ENCODE data around the gene BNC2.

The BNC2 gene

DNA sequence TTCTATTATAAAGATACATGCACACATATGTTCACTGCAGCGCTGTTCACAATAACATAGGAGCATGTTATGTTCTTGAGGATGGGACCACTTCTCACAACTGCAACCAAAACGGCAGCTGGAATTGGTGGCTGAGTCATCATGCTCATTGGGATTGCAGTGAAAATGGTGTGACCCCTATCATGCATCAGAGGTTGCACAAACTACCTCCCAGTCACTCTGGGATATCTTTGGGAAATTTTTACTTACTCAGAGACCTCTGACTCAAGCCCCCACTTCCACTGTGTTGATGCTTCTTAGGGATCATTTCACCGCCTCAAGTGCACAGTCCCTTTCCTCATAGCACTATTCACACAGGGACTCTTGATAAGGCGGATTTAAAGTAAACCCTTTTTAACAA, 474.1 kb downstream of the BNC2 start:
- no peak for DNase-seq

DNA sequence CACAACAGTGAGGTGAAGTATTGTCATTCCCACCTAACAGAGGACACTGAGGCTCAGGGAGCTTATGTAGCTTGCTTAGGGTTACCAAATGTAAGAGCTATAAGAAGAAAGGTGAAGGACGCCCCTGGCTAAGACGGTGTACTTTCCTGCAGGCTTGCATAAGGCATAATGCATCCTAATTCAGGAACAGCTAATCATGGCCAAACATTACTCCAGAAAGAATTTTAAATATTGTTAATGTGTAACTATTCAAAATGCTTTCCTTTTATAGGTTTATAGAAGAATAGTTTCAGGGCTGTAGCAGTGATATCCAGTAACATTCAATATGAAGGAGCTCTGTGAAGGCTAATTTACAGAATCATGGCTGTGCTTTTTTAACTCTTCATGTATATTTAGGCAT, 479.1 kb downstream of the BNC2 start:
- DNase-seq, result no peak

DNA sequence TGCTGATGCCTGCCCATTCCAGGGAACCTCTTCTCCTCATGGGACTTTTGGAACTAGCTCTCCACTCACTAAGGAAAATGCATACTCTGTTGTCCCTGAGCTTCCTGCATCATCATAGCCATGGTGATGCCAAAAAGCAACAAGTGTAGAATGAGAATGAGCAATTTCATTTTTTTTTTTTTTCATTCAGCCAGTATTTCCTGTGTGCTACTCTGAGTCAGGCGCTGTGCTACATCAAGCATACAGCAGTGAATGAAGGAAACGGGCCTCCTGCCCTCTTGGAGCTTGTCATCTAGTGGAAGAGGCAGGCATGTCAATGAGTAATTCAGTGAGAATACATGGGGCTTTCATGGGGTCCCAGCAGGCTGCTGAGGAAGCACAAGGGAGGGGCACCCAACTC, 483.1 kb downstream of the BNC2 start:
- DNase-seq, result no peak

DNA sequence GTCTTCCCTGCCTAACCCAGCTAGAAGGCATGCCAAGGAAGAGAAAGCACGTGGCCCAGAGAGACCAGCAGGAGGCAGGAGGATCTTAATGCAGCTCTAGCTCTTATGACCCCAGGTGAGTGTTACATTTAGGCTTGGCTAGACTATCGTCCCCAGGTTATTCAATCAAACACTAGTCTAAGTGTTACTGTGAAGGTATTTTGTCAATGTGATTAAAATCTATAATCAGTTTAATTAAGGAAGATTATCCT, 483.7 kb downstream of the BNC2 start:
- no peak for DNase-seq

DNA sequence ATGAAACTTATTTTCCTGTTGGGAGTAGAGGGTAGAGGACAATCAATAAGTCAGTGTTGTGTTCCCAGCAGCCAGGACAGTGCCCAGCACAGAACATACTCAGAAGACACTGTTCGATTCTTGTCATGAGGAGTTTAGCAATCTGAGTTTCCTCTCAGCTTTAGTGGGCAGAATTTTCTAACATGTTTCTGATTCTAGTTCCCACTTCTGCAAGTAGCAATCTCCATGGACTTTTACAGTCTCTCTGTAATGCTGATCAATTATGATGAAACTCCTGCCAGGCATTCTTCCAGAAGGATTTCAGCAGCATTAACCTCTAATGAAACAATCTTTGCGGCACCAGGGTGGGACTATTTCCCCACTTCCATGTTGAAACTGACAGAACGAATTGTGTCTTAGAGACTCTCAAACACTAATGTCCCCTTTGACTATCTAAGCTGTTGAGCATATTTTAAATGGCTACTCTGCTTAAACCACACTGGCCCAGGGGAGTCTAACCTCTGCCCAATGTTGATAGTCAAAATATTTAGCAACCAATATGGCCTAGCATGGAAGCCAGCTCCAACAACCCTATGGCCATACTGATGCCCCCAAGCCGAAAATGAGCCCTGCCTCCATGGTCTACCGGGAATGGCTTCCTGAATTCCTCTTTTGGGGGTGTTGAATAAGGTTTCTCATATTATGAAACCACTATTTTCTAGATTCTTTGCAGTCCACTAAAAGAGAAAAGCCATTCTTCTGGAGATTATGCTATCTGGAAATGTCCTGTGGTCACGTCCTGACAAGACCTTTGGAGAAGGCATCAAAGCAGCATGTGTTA, 484.3 kb downstream of the BNC2 start:
- DNase-seq, result no peak

DNA sequence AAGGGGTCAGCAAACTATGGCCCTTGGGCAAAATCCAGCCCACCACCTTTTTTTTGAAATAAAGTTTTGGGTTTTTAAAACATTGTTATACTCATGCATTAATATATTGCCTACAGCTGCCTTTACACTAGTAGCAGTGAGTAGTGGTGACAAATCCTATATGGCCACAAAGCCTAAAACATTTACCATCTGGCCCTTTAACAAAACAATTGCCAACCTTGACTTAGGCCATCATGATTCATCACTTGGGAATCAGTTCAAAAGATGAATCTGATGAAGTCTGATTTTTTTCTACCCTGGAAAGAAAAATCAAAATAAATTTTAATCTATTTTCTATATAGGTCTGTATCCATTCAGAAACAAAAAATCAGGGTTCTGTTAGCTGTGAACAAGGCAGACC, 484.9 kb downstream of the BNC2 start:
- no peak for DNase-seq

DNA sequence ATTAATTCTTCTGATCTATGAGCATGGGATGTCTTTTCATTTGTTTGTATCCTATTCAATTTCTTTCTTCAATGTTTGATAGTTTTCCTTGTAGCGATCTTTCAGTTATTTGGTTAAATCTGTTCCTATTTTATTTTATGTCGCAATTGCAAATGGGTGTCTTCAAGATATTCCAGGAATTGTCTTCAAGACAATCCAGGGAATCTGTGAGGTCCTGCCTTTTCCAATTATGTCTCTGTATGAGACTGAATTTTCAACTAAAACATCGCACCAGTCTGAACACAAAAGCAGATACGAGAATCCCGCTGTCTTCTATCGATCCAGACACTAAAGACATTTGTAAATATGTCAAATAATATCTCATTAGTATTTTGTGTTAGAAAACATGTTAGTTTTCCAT, 485.5 kb downstream of the BNC2 start:
- no peak for DNase-seq

DNA sequence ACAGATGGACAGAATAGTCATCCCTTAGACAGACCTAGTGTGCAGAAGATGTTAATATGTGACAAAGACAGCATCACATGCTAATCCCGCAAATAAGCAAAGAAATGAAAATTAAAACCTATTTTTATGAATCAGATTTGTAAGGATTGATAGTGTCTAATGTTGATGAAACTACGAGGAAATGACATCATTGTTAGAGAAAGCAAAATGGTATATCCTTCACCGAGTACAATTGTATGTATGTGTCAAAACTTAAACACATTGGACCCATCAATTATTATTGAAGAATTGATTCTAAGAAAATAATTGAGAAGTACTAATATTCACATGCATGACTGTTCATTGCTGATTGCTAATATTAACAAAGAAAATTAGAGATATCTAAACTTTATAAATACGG, 493.2 kb downstream of the BNC2 start:
- DNase-seq, result no peak

DNA sequence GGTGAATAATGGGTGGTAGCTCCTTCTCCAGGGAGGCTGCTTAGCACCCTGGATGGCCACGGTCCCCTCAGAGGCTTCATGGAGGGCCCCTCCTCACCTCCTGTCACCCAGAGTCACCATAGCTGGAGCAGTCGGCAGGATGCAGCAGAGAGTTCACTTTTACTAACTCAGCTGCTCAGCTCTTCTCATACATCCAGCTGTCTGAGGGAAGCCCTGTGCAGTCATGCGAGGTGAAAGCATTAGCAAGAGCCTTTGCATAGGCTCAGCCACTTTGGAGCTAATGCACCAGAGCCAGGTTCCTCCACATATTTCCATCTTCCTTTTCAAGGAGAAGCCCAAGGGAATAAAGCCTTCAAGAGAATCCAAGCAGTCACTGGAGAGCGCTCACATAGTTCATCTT, 499.2 kb downstream of the BNC2 start:
- DNase-seq, result no peak

DNA sequence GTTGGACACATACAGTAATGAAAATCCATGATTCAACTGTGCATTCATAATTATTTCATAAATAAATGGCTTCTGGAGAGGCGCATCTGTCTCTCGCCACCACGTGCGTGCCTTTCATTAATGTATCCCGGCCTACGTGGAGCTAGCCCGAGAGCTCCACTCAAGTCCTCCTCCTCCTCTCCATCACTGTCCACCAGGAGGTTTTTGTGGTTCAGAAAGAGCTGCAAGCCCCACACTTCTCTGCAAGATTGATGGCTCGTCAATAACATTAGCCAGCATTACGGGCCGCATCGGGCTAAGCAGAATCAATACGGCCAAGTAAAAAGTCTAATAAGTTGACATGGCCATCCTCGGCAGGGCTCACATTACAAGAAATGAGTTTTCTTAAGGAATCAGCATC, 499.8 kb downstream of the BNC2 start:
- DNase-seq, result no peak

DNA sequence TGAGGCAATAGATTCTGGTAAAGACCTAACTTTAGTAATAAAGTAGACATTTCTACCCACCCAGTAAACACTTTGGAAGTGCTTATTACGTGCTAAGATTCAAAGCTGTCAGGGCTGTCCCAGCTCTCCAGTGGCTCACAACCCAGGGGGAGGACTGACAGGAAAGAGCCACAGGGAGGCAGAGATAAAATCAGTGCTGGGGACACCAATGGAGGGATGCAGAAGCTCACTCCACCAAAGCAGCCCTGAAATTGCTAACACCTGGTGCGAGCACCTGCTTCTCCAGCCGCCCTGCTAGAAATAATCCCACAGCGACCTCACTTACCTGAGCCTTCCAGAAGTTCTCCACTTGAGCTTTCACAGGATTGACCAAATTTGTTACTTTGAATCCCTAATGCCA, 501.0 kb downstream of the BNC2 start:
- no peak for DNase-seq

DNA sequence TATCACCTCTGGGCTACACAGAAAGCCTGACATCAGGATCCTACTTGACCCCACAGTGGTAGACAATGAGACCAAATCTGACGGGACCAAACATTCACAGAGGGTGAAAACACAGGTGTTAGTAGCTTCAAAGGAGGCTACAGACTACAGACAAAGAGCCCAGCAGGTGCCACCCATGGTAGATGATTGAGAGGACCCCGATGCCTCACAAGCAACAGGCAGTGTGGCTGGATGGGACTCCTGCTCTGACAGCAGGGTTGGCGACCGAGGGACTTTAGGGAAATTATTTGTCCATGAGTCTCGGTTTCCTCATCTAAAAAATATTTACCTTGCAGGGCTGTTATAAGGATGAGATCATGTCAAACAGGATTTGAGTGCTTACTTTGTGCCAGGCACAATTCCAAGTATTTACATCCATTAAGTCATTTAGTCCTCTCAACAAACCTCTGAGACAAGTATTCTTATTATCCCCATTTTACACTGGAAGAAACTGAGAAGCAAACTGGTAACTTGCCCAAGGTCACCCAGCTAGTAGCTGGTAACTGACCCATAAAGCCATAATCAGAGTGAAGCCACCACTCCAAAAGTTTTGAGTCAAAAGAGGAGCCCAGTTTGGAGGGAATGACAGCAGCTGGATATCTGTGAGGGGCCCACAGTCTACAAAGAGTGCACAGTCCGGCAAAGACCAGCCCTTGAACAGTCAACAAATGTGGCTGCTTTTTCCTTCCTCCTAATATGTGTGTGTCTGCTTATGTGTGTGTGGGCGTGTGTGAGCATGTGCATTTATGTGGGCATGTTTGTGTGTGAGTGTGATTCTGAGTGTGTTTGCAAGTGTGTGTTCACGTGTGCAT, 502.0 kb downstream of the BNC2 start:
- no peak for DNase-seq

DNA sequence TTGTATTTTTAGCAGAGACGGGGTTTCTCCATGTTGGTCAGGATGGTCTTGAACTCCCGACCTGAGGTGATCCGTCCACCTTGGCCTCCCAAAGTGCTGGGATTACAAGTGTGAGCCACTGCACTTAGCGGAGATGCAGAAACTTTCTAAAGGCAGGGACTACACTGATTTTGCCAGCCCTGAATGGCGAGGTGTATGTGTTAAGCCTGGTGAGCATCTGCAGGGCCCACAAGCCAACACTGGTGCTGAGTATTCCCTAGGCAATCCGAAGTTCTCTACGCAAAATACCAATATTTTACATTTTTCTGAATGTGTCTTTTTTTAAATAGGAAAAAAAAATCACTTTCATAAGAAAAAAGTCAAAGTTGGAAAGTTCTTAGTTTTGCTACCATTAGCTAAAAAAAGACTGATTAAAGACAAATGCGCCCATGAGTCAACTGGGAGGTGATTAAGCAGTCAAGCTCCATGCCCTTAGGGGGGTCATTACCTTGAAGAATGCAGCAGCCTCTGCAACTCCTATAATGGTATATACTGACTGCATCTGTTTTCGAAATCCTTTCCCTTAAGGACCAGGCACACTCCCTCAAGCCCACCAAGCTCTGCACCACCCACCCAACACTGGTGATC, 502.8 kb downstream of the BNC2 start:
- peak; percentile 76 for DNase-seq

DNA sequence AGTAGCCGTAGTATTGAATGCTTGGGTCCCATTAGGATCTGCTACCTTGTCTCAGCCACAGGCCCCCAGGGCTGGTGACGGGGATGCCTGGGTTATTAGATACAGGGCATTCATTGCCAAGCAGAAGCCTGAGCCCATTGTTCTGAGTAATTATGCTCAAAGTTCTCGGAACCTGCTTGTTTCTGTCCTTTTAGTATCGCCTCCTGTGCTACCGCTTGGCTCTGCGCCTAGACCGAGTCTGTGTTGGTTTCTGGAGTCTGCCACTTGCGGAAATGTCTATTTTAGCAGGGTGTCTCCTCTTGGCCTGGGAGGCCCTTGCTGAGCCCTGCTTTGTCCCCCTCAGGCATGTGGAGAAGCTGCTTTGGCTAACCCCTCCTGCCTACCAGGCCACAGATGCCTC, 506.1 kb downstream of the BNC2 start:
- no peak for DNase-seq

DNA sequence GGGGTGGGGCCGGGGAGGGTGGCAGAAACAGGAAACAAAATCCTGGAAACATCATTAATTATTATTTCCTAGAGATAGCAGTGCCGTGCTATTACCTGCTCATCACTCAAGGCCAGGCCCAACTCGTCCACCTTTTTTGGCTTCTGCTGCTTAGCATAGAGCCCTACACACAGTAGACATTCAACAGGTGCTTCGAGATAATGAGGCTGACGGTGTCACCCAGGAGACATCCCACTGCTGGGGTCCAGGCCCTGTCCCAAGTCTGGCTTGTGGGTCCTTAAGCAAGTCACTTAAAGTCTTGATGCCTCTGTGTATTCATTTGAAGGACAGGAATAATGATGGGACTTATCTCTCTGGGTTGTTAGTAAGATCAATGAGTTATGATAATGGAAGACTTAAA, 506.6 kb downstream of the BNC2 start:
- DNase-seq, result no peak

DNA sequence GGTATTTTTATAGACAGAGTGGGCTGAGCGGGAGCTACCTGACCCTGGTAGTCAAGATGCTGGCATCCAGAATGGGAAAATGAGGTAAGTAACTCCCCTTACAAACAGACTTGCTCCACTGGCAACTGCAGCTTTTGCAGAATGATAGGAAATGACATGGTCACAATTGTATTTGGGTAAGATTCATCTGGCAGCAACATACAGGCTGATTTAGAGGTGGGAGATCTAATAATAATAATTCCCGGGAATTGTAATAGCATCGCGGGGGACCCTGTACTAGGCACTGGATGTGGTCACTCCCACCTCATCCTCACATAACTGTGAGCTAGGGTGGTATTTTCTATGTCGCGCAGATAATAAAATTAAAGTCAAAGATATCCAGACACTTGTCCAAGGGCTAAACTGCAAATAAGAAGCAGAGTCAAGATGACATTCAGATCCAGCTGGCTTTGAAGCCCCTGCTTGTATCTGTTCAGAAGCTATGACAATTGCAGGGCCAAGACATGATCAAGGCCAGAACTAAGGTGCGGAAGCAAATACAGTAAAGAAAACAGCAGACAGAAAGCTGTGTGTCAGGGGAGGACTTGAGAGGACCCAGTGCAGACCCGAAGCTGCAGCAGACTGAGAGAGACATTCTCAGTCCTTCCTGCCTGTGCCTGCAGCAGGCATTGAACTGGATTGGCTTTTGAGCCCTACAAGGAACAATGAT, 507.2 kb downstream of the BNC2 start:
- no peak for DNase-seq

DNA sequence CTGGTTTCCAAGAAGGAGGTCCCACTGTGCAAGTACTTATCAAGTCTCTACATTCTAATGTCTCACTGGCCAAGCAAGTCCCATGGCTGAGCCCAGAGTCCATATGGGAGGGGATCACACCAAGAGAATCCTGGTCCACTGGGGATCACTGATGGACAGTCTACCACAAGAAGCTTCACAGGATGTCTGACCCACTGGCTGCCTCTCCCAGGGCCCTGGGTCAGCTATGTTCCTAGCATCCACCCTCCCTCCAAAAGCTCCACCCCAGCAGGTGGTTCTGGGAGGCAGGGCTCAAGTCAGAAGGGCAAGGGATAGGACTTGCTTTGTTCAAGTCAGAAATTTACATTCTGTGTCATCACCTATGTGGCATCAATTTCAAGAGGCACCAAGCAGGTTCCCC, 508.5 kb downstream of the BNC2 start:
- DNase-seq, result no peak

DNA sequence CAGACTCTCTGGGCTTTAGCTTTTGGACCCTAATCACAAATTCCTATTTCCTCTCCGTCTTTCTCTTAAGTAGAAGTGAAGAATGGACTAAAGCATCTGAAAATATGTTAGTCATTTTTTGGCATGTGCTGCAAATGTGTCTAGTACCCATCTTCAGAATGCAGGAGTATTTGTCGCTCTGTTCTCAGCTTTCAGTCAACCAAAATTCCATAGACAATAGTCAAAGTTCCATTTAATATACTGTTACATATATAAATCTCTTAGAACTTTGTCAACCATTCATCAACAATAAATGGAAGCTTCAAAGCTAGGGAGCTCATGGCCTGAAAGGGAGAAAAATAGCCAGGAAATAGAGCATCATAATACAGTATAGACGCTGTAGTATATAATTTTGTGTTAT, 509.4 kb downstream of the BNC2 start:
- no peak for DNase-seq

DNA sequence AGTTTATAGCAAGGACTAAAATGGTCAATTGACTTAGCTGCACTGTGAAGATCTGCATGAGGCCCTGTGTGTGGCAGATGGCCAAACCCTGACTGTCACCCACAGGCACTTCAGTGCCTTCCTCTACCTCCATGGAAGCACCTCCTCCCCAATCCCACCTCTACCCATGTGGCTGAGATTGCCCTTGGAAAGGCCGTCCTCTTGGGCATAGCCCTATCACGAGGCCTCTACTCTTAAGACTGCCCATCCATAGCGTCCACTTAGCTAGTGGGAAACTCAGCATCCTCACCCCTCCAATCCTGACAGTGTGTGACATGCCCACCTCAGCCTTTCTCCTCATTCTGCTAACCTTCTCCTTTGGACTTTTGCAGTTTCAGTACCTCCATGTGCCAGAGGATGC, 510.2 kb downstream of the BNC2 start:
- no peak for DNase-seq

Data from amniotic stem cell (primary cell).